Fibroblast of the aortic adventitia (primary cell): Measurements from ENCODE around the gene SIGLEC12. TPM values are rescaled to one million over a fixed set of nuclear protein-coding genes. Genes with fewer than 3 reads are reported as not detected.
"Not testable (repeated sequence)": the region's sequence is repeated elsewhere in the genome, so short reads cannot be mapped to it uniquely, and the experiment has no call there.

Source experiments
- DNase-seq: peaks from one replicate; pipeline ENCODE4 v3.0.0-alpha.2; 2010; ENCODE audit warnings: low read depth
- H3K4me3 ChIP-seq: 2 replicates; pipeline ENCODE4 v1.5.1; 2011; ENCODE audit warnings: low read depth, mild to moderate bottlenecking, control low read depth, low read length, moderate library complexity
- total RNA-seq: library from RNA; depleted of rRNA; stranded (reverse); fragments of >200 nt; gene quantifications from 2 replicates; pipeline ENCODE4 v1.2.3, GENCODE V29; 2012; ENCODE audit warnings: low replicate concordance
- TF ChIP-seq, protein P1 (sequence below): IDR thresholded peaks from 2 replicates; pipeline ENCODE4 v1.5.1; 2011; ENCODE audit warnings: mild to moderate bottlenecking, low read length, control low read depth, inconsistent platforms; ENCODE audit not compliant: insufficient read depth

The SIGLEC12 gene
- total RNA-seq, 1 donor, result not detected

DNA sequence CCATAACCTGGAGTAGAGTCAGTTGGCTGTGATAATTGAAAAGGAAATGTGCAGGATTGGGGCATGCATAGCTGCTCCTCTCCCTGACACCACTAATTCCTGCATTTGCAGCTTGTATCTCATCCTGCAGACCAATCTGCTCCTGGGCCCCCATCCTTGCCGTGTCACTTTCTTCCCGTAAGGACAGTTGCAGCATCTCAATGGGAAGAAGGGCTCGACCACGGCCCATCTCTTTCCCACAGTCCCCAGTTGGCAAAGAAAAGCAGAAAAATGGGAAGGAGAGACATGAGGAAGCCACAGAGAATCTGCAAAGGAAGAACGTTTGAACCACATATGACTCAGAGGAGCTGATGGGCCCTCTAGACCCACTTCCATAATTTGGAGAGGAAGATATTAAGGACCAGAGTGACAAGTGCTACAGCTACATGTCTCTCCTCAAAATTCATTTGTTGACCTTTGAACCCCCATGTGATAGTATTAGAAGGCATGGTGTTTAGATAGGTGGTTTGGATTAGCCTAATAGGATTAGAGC lies 1.8 kb upstream of the SIGLEC12 start:
- DNase-seq, result no peak
- TF ChIP-seq, protein P1, sequence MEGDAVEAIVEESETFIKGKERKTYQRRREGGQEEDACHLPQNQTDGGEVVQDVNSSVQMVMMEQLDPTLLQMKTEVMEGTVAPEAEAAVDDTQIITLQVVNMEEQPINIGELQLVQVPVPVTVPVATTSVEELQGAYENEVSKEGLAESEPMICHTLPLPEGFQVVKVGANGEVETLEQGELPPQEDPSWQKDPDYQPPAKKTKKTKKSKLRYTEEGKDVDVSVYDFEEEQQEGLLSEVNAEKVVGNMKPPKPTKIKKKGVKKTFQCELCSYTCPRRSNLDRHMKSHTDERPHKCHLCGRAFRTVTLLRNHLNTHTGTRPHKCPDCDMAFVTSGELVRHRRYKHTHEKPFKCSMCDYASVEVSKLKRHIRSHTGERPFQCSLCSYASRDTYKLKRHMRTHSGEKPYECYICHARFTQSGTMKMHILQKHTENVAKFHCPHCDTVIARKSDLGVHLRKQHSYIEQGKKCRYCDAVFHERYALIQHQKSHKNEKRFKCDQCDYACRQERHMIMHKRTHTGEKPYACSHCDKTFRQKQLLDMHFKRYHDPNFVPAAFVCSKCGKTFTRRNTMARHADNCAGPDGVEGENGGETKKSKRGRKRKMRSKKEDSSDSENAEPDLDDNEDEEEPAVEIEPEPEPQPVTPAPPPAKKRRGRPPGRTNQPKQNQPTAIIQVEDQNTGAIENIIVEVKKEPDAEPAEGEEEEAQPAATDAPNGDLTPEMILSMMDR, result no peak
- H3K4me3 ChIP-seq, result no peak overlapping the region

- H3K4me3 ChIP-seq, DNase-seq: not testable (repeated sequence)
Observed at GRCh38 chr19:51500931-51501330, 669 bp downstream of the SIGLEC12 start.

GRCh38 chr19:51497666-51498065 lies 3.9 kb downstream of the SIGLEC12 start:
- DNase-seq, result no peak
- TF ChIP-seq, protein P1, result no peak
- no peak overlapping the region for H3K4me3 ChIP-seq

GRCh38 chr19:51493776-51494175 lies 7.8 kb downstream of the SIGLEC12 start:
- no peak overlapping the region for H3K4me3 ChIP-seq
- TF ChIP-seq, protein P1, result no peak
- no peak for DNase-seq

DNA sequence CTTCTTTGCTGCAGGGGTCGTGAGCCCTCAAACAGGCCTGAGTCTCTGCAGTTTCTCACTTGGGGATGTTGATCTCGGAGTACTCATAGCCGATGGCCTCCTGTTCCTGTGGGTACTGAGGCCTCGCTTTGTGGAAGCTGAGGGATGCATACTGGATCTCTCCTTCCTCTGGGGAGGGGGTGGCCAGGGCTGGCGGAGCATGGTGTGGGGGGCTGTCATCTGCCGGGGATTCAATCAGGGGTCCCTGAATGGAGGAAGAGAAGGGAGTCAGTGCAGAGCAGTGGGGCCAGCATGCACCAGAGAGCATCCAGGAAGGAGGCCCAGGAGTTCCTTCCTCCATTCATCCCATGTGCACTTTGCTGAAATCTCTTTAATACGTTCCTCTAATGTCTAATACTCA lies 10.0 kb downstream of the SIGLEC12 start:
- DNase-seq, result no peak
- TF ChIP-seq, protein P1, result no peak

DNA sequence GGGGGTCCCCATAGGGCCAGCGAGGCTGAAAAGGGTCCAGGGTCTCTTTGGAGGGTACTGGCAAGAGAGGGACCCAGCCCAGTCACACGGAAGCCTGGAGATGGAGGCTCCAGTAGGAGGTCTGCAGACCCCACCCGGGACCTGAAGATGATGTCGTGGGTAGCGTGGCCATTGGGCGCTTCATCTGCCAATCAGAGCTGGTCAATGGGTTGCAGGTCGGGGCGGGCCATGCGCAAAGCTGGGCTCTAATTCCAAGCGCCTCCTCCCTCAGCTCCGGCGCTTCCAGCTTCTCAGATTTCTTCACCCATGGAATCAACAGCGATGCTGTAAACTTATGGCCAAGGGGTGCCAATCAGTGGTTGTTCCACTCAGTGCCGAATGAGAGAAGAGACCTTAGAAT lies 10.9 kb downstream of the SIGLEC12 start:
- H3K4me3 ChIP-seq, result no peak overlapping the region
- no peak for DNase-seq
- TF ChIP-seq, protein P1, result no peak

More for the DNA sequence above, 10.0 kb downstream of the SIGLEC12 start:
- H3K4me3 ChIP-seq, result no peak overlapping the region

- no peak overlapping the region for H3K4me3 ChIP-seq
- TF ChIP-seq, protein P1, result no peak
- DNase-seq, result no peak
Observed at GRCh38 chr19:51489113-51489512, 12.5 kb downstream of the SIGLEC12 start.
